Subcutaneous preadipocyte (primary cell): ENCODE results near the gene SMKR1. TPM values are rescaled to one million over a fixed set of nuclear protein-coding genes. Genes with fewer than 3 reads are reported as not detected.

Experiments
- small RNA-seq: library from RNA; depleted of rRNA; stranded (forward); fragments of <200 nt; gene quantifications from one replicate; pipeline ENCODE3, GENCODE V24; 2012
- total RNA-seq: library from RNA; depleted of rRNA; stranded (reverse); fragments of >200 nt; gene quantifications from 2 replicates; pipeline ENCODE4 v1.2.3, GENCODE V29; 2012

The SMKR1 gene
- total RNA-seq, result 0.59 TPM in 1 of 2 replicates, not detected in the other

DNA sequence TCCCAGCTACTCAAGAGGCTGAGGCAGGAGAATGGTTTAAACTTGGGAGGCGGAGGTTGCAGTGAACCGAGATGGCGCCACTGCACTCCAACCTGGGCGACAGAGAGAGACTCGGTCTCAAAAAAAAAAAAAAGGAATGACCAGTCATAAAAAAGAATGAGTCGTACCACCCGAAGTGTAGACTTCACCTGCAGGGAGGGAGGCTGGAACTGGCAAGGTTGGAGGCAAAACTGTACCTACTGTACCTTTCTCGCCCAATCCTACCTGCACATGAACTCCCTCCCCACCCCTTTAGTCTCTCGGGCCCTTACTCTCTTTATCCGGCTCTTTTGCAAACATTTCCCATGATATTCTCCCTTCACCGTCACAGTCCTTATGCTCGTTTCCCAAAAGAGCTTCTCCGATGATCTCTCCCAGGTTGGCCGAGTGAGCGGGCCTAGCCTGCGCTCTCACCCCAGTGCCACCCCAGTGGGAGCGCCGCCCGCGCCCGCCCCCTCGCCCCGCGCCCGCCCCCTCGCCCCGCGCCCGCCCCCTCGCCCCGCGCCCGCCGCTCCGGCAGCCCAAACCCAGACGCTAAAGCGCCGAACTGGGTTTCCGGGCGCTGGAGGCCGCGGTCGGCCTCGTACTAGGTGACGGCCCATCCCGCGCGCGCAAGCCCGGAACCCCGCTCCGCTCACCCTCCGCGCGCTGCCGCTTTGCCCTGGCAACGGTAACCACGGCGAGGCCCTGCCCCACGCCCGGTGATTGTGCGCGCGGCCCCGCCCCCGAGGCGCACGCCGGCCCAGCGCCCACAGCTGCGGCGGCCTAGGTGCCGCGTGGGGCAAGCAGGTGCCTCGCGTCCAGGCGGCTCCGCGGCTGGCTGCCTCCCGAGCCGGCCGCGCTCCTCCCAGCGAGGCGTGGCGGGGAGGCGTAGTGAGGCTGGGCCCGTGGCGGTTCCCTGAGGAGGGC lies at the start of gene SMKR1:
Gene SMKR1, plus strand, starts transcription at position 772 of the 948 bp plus-strand sequence. CDS start 294 bp downstream, outside the sequence.

Small RNAs within 50 kb of the gene (small RNA-seq; reads per million reads assigned to genes)
- gene RNU1-72P (not detected), gene SNRPGP3 (not detected)

Other genes starting within 250 kb of the SMKR1 start
- 4.0 and 12.5 TPM in 2 replicates for gene STRIP2, start 68.1 kb upstream of the SMKR1 start, total RNA-seq
- gene NRF1, start 109.2 kb downstream of the SMKR1 start, total RNA-seq, result 11.4 and 14.1 TPM in 2 replicates